Osteoblast (primary cell): ENCODE results near the gene POLE. TPM values are rescaled to one million over a fixed set of nuclear protein-coding genes. Genes with fewer than 3 reads are reported as not detected.

ENCODE experiments used
- DNase-seq: peaks from one replicate; pipeline ENCODE4 v3.0.0; 2011; ENCODE audit warnings: low spot score, mixed read lengths; ENCODE audit not compliant: insufficient read length; ENCODE audit errors: missing footprints
- H2AFZ ChIP-seq: 2 replicates; pipeline ENCODE4 v1.6.0; 2011; ENCODE audit warnings: mild to moderate bottlenecking, low read length
- H3K27ac ChIP-seq: 2 replicates; pipeline ENCODE4 v1.5.1; 2011; ENCODE audit warnings: mild to moderate bottlenecking, low read depth, low read length, moderate library complexity
- H3K27me3 ChIP-seq: 2 replicates; pipeline ENCODE4 v1.6.0; 2012; ENCODE audit warnings: mild to moderate bottlenecking, control low read depth, inconsistent platforms, low read length, moderate library complexity; ENCODE audit not compliant: insufficient read depth
- H3K36me3 ChIP-seq: 2 replicates; pipeline ENCODE4 v1.5.1; 2011; ENCODE audit warnings: mild to moderate bottlenecking, low read length, control low read depth, moderate library complexity; ENCODE audit not compliant: insufficient read depth
- H3K4me1 ChIP-seq: 2 replicates; pipeline ENCODE4 v1.5.1; 2011; ENCODE audit warnings: mild to moderate bottlenecking, low read length, control low read depth, moderate library complexity; ENCODE audit not compliant: insufficient read depth
- H3K4me2 ChIP-seq: 2 replicates; pipeline ENCODE4 v1.6.0; 2011; ENCODE audit warnings: mild to moderate bottlenecking, low read length; ENCODE audit not compliant: insufficient read depth
- H3K4me3 ChIP-seq: fragments of 200-600 bp; sonication (generic); 3 replicates; pipeline ENCODE4 v1.5.1; 2012; ENCODE audit warnings: mild to moderate bottlenecking, low read length, inconsistent platforms; ENCODE audit not compliant: insufficient read depth
- H3K79me2 ChIP-seq: 2 replicates; pipeline ENCODE4 v1.6.0; 2012; ENCODE audit warnings: mild to moderate bottlenecking, low read length, control low read depth, inconsistent platforms; ENCODE audit not compliant: insufficient read depth
- H3K9me3 ChIP-seq: 2 replicates; pipeline ENCODE4 v1.5.1; 2011; ENCODE audit warnings: low read depth, low read length, control low read depth
- H4K20me1 ChIP-seq: 2 replicates; pipeline ENCODE4 v1.6.0; 2012; ENCODE audit warnings: mild to moderate bottlenecking, low read length, control low read depth; ENCODE audit not compliant: insufficient read depth
- total RNA-seq: library from RNA; depleted of rRNA; stranded (reverse); fragments of >200 nt; gene quantifications from 2 replicates; pipeline ENCODE4 v1.2.3, GENCODE V29; 2012
- TF ChIP-seq, protein P1 (sequence below): IDR thresholded peaks from 2 replicates; pipeline ENCODE4 v1.5.1; 2011; ENCODE audit warnings: mild to moderate bottlenecking, low read depth, low read length, moderate library complexity; ENCODE audit errors: extremely low read depth

The POLE gene
- total RNA-seq, 1 donor = 15.2 TPM

DNA sequence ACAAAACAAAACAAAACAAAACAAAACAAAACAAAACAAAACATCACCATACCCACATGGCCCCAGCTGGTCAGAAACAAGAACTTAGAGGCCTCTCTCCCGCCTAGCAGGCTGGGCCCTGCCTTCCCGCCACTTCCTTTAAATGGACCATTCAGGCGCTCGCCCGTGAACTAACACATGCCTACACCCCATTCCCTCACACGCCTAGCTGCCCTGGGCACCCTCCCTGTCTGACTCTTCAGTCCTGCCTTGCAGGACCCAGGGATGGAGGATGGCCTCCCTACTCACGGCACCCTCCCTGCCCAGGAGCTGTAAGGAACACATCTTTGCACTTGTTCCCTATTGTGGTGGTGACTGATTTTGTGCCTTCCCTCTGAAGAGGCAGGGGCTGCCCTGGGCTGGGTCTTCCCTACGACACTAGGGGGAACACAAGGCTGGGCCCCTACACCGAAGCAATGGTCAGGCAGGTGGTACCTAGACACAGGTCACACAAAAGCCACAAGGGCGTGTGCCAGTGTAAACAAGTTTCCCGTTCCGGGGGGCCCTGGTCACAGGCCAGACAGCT is 47.1 kb downstream of the POLE start:
- Histone ChIP-seq H2AFZ (no peak overlapping the region), H4K20me1 (no peaks in the 10 kb centered on the region), H3K4me3 (no peak overlapping the region), H3K4me1 (no peaks in the 10 kb centered on the region), H3K9me3 (no peaks in the 10 kb centered on the region), H3K27ac (no peak overlapping the region), H3K79me2 (no peaks in the 10 kb centered on the region), H3K36me3 (peaks cover 25% of the 10 kb centered on the region), H3K4me2 (no peak overlapping the region), H3K27me3 (no peaks in the 10 kb centered on the region)
- TF ChIP-seq, protein P1, sequence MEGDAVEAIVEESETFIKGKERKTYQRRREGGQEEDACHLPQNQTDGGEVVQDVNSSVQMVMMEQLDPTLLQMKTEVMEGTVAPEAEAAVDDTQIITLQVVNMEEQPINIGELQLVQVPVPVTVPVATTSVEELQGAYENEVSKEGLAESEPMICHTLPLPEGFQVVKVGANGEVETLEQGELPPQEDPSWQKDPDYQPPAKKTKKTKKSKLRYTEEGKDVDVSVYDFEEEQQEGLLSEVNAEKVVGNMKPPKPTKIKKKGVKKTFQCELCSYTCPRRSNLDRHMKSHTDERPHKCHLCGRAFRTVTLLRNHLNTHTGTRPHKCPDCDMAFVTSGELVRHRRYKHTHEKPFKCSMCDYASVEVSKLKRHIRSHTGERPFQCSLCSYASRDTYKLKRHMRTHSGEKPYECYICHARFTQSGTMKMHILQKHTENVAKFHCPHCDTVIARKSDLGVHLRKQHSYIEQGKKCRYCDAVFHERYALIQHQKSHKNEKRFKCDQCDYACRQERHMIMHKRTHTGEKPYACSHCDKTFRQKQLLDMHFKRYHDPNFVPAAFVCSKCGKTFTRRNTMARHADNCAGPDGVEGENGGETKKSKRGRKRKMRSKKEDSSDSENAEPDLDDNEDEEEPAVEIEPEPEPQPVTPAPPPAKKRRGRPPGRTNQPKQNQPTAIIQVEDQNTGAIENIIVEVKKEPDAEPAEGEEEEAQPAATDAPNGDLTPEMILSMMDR = no peak
- peak; percentile 66 for DNase-seq

GRCh38 chr12:132638541-132639408 is 48.4 kb downstream of the POLE start:
- H3K4me3 ChIP-seq = no peak overlapping the region
- no peaks in the 10 kb centered on the region for H3K4me1 ChIP-seq
- H3K4me2 ChIP-seq = no peak overlapping the region
- no peaks in the 10 kb centered on the region for H4K20me1 ChIP-seq
- no peaks in the 10 kb centered on the region for H3K9me3 ChIP-seq
- no peak overlapping the region for H3K27ac ChIP-seq
- H3K27me3 ChIP-seq = no peaks in the 10 kb centered on the region
- TF ChIP-seq, protein P1 = peak; percentile 88
- H2AFZ ChIP-seq = peak overlapping the region; percentile 31
- peak; percentile 95 for DNase-seq
- peaks cover 26% of the 10 kb centered on the region for H3K36me3 ChIP-seq
- no peaks in the 10 kb centered on the region for H3K79me2 ChIP-seq

GRCh38 chr12:132637811-132638210 is 49.3 kb downstream of the POLE start:
- no peaks in the 10 kb centered on the region for H3K79me2 ChIP-seq

More at GRCh38 chr12:132637811-132638210, 49.3 kb downstream of the POLE start:
- Histone ChIP-seq H3K27me3 (no peaks in the 10 kb centered on the region), H3K4me2 (no peak overlapping the region), H3K4me1 (no peaks in the 10 kb centered on the region), H4K20me1 (no peaks in the 10 kb centered on the region), H3K4me3 (no peak overlapping the region), H3K27ac (no peak overlapping the region), H2AFZ (no peak overlapping the region), H3K36me3 (peaks cover 24% of the 10 kb centered on the region), H3K9me3 (no peaks in the 10 kb centered on the region)
- no peak for DNase-seq
- TF ChIP-seq, protein P1 = no peak
